ENCODE data around the gene NAA10. TPM values are rescaled to one million over a fixed set of nuclear protein-coding genes. Genes with fewer than 3 reads are reported as not detected.

Gene NAA10
- total and polyA plus RNA-seq, 7 donors = 57.4 to 128 (median 84.7) TPM

DNA sequence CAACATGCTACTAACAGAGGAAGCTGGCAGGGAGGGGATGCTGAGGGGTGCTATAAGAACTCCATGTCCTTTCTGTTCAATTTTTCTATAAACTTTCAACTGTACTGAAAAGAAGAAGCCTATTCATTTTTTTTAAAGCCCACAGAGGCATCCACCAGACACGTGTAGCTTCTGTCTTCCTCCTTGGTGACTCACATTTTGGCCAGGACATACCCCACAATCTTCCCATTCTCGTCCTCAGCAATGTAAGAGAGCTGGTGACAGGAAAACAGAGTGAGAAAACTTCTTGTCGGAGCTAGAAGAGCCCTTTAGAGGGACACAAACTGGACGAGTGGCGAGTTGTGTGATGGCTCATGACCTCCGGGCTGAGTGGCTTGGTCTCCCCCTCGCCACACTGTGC is 1.1 kb downstream of the NAA10 start:
- no peak for DNase-seq
- peak overlapping the region in 3 of 4 donors; percentile 67 to 81 (median 69) for H3K4me3 ChIP-seq
- no peaks in the 10 kb centered on the region for H3K27me3 ChIP-seq
- no peaks in the 10 kb centered on the region for H3K9me3 ChIP-seq
- intact Hi-C loops (cut with DNase I) = loop anchor here (5.0 kb wide), 1 partner anchor 151 kb away; the partner anchor contains the start of gene SRPK3
- peaks cover 0 to 21% (median 16%) of the 10 kb centered on the region in 4 donors for H3K4me1 ChIP-seq
- peaks cover 0 to 26% (median 6%) of the 10 kb centered on the region in 4 donors for H3K36me3 ChIP-seq
- TF ChIP-seq POLR2AphosphoS5 (IDR thresholded peaks at IDR 0.05) = no peak
- TF ChIP-seq EP300 (IDR thresholded peaks at IDR 0.05) = no peak
- TF ChIP-seq, protein P1, sequence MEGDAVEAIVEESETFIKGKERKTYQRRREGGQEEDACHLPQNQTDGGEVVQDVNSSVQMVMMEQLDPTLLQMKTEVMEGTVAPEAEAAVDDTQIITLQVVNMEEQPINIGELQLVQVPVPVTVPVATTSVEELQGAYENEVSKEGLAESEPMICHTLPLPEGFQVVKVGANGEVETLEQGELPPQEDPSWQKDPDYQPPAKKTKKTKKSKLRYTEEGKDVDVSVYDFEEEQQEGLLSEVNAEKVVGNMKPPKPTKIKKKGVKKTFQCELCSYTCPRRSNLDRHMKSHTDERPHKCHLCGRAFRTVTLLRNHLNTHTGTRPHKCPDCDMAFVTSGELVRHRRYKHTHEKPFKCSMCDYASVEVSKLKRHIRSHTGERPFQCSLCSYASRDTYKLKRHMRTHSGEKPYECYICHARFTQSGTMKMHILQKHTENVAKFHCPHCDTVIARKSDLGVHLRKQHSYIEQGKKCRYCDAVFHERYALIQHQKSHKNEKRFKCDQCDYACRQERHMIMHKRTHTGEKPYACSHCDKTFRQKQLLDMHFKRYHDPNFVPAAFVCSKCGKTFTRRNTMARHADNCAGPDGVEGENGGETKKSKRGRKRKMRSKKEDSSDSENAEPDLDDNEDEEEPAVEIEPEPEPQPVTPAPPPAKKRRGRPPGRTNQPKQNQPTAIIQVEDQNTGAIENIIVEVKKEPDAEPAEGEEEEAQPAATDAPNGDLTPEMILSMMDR (IDR thresholded peaks at IDR 0.05) = no peak
- TF ChIP-seq POLR2A (IDR thresholded peaks at IDR 0.05) = no peak
- peak overlapping the region in 3 of 4 donors; percentile 68 to 80 (median 79) for H3K27ac ChIP-seq
- WGBS, 2 donors = 26 to 45% methylated on average over 7 of the region's 7 CpGs

DNA sequence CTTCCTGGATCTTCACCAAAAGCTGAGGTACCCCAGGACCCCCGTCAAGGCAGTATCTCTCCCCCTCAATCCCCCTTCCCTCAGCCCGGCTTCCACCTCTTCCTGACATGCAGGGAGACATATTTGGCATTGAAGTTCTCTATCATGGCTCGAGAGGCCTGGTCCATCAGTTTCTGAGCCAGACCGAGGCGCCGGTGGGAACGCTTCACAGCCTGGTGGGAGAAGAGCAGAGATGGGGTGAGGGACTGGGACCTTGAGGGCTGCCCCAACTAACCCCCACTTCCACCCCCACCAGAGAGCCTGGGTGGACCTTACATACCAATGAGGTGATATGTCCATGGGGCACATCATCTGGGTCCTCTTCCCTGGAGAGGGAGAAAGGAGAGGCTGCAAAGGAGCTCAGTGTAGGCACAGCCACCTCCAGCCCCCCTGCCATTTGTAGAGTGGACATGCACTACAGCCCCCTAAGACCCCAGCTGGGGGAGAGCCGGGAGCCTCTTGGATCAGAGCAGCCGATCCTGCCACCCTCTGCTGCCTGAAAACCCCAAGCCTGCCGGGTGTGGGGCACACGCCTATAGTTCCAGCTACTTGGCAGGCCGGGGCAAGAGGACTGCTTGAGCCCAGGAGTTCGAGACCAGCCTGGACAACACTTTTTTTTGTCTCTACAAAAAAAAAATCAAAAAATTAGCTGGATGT is 2.5 kb downstream of the NAA10 start:
- no peaks in the 10 kb centered on the region for H3K9me3 ChIP-seq
- intact Hi-C loops (cut with DNase I) = loop anchor here (5.0 kb wide), 1 partner anchor 150 kb away; the partner anchor contains the start of gene SRPK3
- peaks cover 0 to 30% (median 18%) of the 10 kb centered on the region in 4 donors for H3K4me1 ChIP-seq
- H3K4me3 ChIP-seq = no peak overlapping the region
- H3K27me3 ChIP-seq = no peaks in the 10 kb centered on the region
- DNase-seq = no peak
- peaks cover 0 to 26% (median 6%) of the 10 kb centered on the region in 4 donors for H3K36me3 ChIP-seq
- H3K27ac ChIP-seq = no peak overlapping the region
- TF ChIP-seq POLR2AphosphoS5 (IDR thresholded peaks at IDR 0.05) = no peak
- TF ChIP-seq, protein P1 (IDR thresholded peaks at IDR 0.05) = no peak
- TF ChIP-seq EP300 (IDR thresholded peaks at IDR 0.05) = no peak
- no peak for TF ChIP-seq POLR2A (IDR thresholded peaks at IDR 0.05)
- 94 to 95% methylated on average over 13 of the region's 13 CpGs for WGBS, 2 donors

DNA sequence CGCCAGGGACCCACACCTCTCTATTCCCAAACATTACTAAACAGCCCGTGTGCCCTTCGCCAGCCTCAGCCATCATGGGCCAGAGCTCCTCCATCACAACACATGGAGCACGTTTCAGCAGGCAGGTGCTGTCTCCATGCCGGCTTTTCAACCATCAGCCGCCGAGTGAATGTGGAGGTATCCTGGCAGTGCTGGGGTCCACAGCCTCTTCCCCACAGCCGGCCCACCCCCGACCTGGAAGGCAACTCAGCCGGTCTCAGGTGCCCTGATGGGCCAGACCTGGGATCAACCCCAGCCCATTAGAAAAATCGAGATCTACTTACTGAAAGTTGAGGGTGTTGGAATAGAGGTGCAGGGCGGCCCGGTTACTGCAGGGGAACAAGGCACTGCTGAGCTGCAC is 3.1 kb downstream of the NAA10 start:
- DNase-seq = no peak
- 94 to 97% methylated on average over 13 of the region's 13 CpGs for WGBS, 2 donors
- Histone ChIP-seq H3K4me3 (no peak overlapping the region), H3K9me3 (no peaks in the 10 kb centered on the region), H3K27ac (no peak overlapping the region), H3K27me3 (no peaks in the 10 kb centered on the region), H3K36me3 (peaks cover 0 to 26% (median 6%) of the 10 kb centered on the region in 4 donors), H3K4me1 (peaks cover 0 to 36% (median 23%) of the 10 kb centered on the region in 4 donors)
- intact Hi-C loops (cut with DNase I) = loop anchor here (5.0 kb wide), 1 partner anchor 149 kb away; the partner anchor contains the start of gene SRPK3
- TF ChIP-seq, protein P1 (IDR thresholded peaks at IDR 0.05) = no peak
- TF ChIP-seq POLR2AphosphoS5 (IDR thresholded peaks at IDR 0.05) (no peak), POLR2A (IDR thresholded peaks at IDR 0.05) (no peak), EP300 (IDR thresholded peaks at IDR 0.05) (no peak)

DNA sequence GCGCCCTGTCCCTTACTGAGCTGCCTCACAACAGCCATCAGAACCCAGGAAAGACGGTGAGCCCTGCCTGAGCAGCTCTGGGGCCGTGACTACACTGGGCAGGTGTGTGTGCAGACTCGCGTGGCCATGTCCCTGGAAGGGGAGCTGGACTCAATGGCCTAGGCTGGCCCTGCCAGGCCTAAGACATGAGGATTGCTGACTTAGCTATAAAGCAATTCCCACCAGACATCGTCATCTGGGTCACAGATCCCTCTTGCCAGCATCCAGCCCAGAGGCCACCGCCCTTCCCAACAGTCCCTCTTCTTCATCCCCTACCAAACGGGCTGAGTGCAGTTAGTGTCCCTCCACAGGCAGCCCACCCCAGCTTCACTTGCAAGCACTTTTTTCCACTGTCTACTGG is 3.7 kb downstream of the NAA10 start:
- no peak for DNase-seq
- intact Hi-C loops (cut with DNase I) = loop anchor here (5.0 kb wide), 1 partner anchor 149 kb away; the partner anchor contains the start of gene SRPK3
- H3K4me3 ChIP-seq = no peak overlapping the region

More for the DNA sequence above, 3.7 kb downstream of the NAA10 start:
- 94 to 97% methylated on average over 8 of the region's 8 CpGs for WGBS, 2 donors
- Histone ChIP-seq H3K4me1 (peaks cover 0 to 42% (median 29%) of the 10 kb centered on the region in 4 donors), H3K27ac (no peak overlapping the region), H3K9me3 (no peaks in the 10 kb centered on the region), H3K27me3 (no peaks in the 10 kb centered on the region), H3K36me3 (peaks cover 0 to 26% (median 6%) of the 10 kb centered on the region in 4 donors)
- TF ChIP-seq POLR2AphosphoS5 (IDR thresholded peaks at IDR 0.05) (no peak), EP300 (IDR thresholded peaks at IDR 0.05) (no peak), POLR2A (IDR thresholded peaks at IDR 0.05) (no peak)
- TF ChIP-seq, protein P1 (IDR thresholded peaks at IDR 0.05) = no peak
